Measurements from ENCODE around the gene LPAR3. TPM values are rescaled to one million over a fixed set of nuclear protein-coding genes. Genes with fewer than 3 reads are reported as not detected.

LPAR3 gene
- total and polyA plus RNA-seq, 2 experiments from 2014 or later, result 10.4 to 36.9 TPM

DNA sequence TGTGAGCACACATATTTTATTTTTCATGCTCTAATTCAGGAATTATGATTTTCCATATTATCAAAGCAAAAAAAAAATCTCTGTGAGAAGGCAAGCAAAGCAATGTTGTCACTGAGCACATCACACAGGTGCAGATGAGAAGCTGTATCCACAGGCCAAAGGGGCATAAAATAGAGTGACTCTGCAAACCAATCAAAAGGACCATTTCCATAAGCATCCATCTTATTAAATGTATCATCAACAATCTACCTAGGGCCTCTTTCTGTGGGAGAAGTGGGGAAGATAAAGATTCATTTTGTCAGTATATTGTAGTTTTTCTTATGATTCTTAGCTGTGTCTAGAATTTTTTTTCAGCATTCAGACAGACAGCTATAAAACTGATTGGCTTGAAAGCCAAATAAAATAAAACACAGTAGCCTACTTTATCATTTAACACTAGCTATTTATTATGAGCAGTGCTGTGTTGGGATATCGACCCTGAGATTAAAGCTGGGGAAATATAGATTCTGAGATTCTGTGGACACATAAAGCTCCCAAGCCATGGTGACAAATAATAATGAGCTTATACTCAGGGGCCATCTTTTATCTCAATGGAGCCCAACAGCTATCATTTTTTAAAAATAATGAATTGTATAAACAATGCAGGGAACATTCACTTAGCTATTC lies 90.3 kb downstream of the LPAR3 start (continued):
- TF ChIP-seq CTCF (conservative IDR thresholded peaks at IDR 0.05; ENCODE audit: low read depth in 2 of 2), result no peak

GRCh38 chr1:84800090-84801073 lies 92.6 kb downstream of the LPAR3 start:
- H2AFZ ChIP-seq, result no peak overlapping the region
- H3K79me2 ChIP-seq (replicated peaks; ENCODE audit: insufficient read depth), result no peaks in the 10 kb centered on the region
- no peak overlapping the region for H3K4me3 ChIP-seq
- Mint-ChIP-seq H3K9me3 (no peaks in the 10 kb centered on the region), H3K27me3 (ENCODE audit: insufficient read depth, low read depth, poor library complexity) (peaks cover 1% of the 10 kb centered on the region), H3K36me3 (ENCODE audit: low read depth) (no peaks in the 10 kb centered on the region), H3K27ac (no peak overlapping the region), H3K4me1 (no peaks in the 10 kb centered on the region), H3K4me3 (no peak overlapping the region)
- H3K36me3 ChIP-seq (ENCODE audit: insufficient read depth), result no peaks in the 10 kb centered on the region
- no peaks in the 10 kb centered on the region for H3K9me2 ChIP-seq (ENCODE audit: insufficient read depth)
- DNase-seq (ENCODE audit: low spot score), result no peak
- no peaks in the 10 kb centered on the region for H3K4me1 ChIP-seq (ENCODE audit: insufficient read depth)
- no peak overlapping the region for H3K4me2 ChIP-seq
- H3F3A ChIP-seq (replicated peaks; ENCODE audit: low read depth), result no peaks in the 10 kb centered on the region
- TF ChIP-seq CTCF (conservative IDR thresholded peaks at IDR 0.05; ENCODE audit: low read depth in 2 of 2) (no peak), NANOG (IDR thresholded peaks at IDR 0.05; ENCODE audit: borderline replicate concordance) (no peak), EZH2phosphoT487 (IDR thresholded peaks at IDR 0.05; ENCODE audit: unreplicated experiment) (no peak)
- ATAC-seq, result no peak
- no peaks in the 10 kb centered on the region for H4K20me1 ChIP-seq (replicated peaks; ENCODE audit: insufficient read depth)
- no peak overlapping the region for H3K27ac ChIP-seq (ENCODE audit: low read depth)
- H3K27me3 ChIP-seq (ENCODE audit: insufficient read depth), result no peaks in the 10 kb centered on the region

DNA sequence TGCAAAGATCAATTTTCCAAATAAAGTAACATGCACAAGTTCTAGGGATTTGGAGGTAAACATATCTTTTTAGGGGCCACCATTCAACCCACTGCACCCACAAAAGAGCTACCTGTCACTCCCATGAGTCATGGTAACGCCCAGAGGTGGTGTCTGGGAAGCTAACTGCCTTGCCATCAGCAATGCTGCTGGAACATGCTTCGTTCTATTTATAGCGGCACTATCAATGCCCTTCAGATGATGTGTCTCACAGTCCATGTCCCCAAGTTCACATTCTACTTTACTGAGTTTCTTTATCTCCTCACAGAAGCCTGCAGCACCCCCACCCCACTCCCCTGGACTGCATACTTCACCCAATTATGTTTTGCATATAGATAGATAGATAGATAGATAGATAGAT lies 95.4 kb downstream of the LPAR3 start:
- Histone ChIP-seq H3K4me1 (ENCODE audit: insufficient read depth) (no peaks in the 10 kb centered on the region), H2AFZ (no peak overlapping the region), H3K27ac (ENCODE audit: low read depth) (no peak overlapping the region), H3K4me2 (no peak overlapping the region), H3F3A (replicated peaks; ENCODE audit: low read depth) (no peaks in the 10 kb centered on the region), H3K9me2 (ENCODE audit: insufficient read depth) (no peaks in the 10 kb centered on the region; the same call in 1 of the 2 replicates), H4K20me1 (replicated peaks; ENCODE audit: insufficient read depth) (no peaks in the 10 kb centered on the region), H3K79me2 (replicated peaks; ENCODE audit: insufficient read depth) (no peaks in the 10 kb centered on the region), H3K36me3 (ENCODE audit: insufficient read depth) (peaks cover 3% of the 10 kb centered on the region; the same call in 1 of the 2 replicates), H3K4me3 (no peak overlapping the region), H3K27me3 (ENCODE audit: insufficient read depth) (no peaks in the 10 kb centered on the region)
- no peak overlapping the region for H3K27ac Mint-ChIP-seq
- DNase-seq (ENCODE audit: low spot score), result no peak
- no peak overlapping the region for H3K4me3 Mint-ChIP-seq
- H3K9me3 Mint-ChIP-seq, result peaks cover under 1% of the 10 kb centered on the region; the same call in 1 of the 3 replicates
- no peaks in the 10 kb centered on the region for H3K4me1 Mint-ChIP-seq
- H3K27me3 Mint-ChIP-seq (ENCODE audit: insufficient read depth, low read depth, poor library complexity), result peaks cover 1% of the 10 kb centered on the region
- H3K36me3 Mint-ChIP-seq (ENCODE audit: low read depth), result no peaks in the 10 kb centered on the region; the same call in 1 of the 3 replicates
- ATAC-seq, result no peak
- no peak for TF ChIP-seq EZH2 (IDR thresholded peaks at IDR 0.05; ENCODE audit: low read depth, unreplicated experiment)
- TF ChIP-seq STAT1 (IDR thresholded peaks at IDR 0.05; ENCODE audit: unreplicated experiment), result no peak
- no peak for TF ChIP-seq ZNF114 (CRISPR knock-in tag; IDR thresholded peaks at IDR 0.05)
- no peak for TF ChIP-seq CTCF (conservative IDR thresholded peaks at IDR 0.05; ENCODE audit: low read depth in 2 of 2)
- TF ChIP-seq ZNF331 (CRISPR knock-in tag; IDR thresholded peaks at IDR 0.05; ENCODE audit: low read depth), result no peak
- no peak for TF ChIP-seq JUNB (IDR thresholded peaks at IDR 0.05; ENCODE audit: unreplicated experiment)
- no peak for TF ChIP-seq ETS1 (IDR thresholded peaks at IDR 0.05)
- TF ChIP-seq CREB1 (CRISPR knock-in tag; IDR thresholded peaks at IDR 0.05; ENCODE audit: low read depth), result no peak
- TF ChIP-seq NANOG (IDR thresholded peaks at IDR 0.05; ENCODE audit: borderline replicate concordance), result no peak

Data from GM23338 (cell line).